Smooth muscle cell of the umbilical artery (primary cell): ENCODE data around the gene CCR5. TPM values are rescaled to one million over a fixed set of nuclear protein-coding genes. Genes with fewer than 3 reads are reported as not detected.

Source experiments
- total RNA-seq: library from RNA; depleted of rRNA; stranded (reverse); fragments of >200 nt; gene quantifications from 2 replicates; pipeline ENCODE4 v1.2.3, GENCODE V29; 2014

Gene CCR5
- not detected in 2 replicates for total RNA-seq

GRCh38 chr3:46370839-46371518 lies at the start of gene CCR5:
Gene CCR5, plus strand, starts transcription at chr3:46370946. Its CDS starts 1,957 bp downstream, at chr3:46372903.

GRCh38 chr3:46353647-46354410 lies 16.9 kb upstream of the CCR5 start, which contains the start of gene CCR2:
Gene CCR2, plus strand, starts transcription at chr3:46354111. Its CDS starts 3,417 bp downstream, at chr3:46357528.

GRCh38 chr3:46406788-46407611 lies 36.3 kb downstream of the CCR5 start, which contains the start of the genes CCR5AS and CCRL2:
Gene CCR5AS, minus strand, starts transcription at chr3:46407066.
Gene CCRL2, plus strand, starts transcription at chr3:46407259. Its CDS starts 821 bp downstream, at chr3:46408080.

Other genes starting within 250 kb of the CCR5 start
- not detected in 2 replicates for gene CCR1, start 162.6 kb upstream of the CCR5 start, total RNA-seq
- gene CCR3, start 128.5 kb upstream of the CCR5 start, total RNA-seq, result not detected in 2 replicates
- not detected in 2 replicates for gene CCR2, start 16.8 kb upstream of the CCR5 start, total RNA-seq
- not detected in 2 replicates for gene CCRL2, start 36.3 kb downstream of the CCR5 start, total RNA-seq
- not detected in 2 replicates for gene LTF, start 94.0 kb downstream of the CCR5 start, total RNA-seq
- gene RTP3, start 127.0 kb downstream of the CCR5 start, total RNA-seq, result not detected in 2 replicates
- gene LRRC2, start 195.4 kb downstream of the CCR5 start, total RNA-seq, result under 0.01 and 0.23 TPM in 2 replicates
- not detected in 2 replicates for gene FAM240A, start 241.6 kb downstream of the CCR5 start, total RNA-seq